Lower leg skin (tissue), 3 donors: ENCODE results near the gene NPAS2.

Experiments used
- POLR2A ChIP-seq, 2 donors: fragments of 450-650 bp; IDR thresholded peaks; one replicate each; pipeline ENCODE4 v1.6.1; 2016 to 2017; ENCODE audit warnings: antibody characterized with exemption in 2 of 2, mild to moderate bottlenecking in 1 of 2, moderate library complexity in 1 of 2
- TF ChIP-seq, protein P1 (sequence below), 3 donors: fragments of 450-650 bp; IDR thresholded peaks; one replicate each; pipeline ENCODE4 v1.5.1; 2016; ENCODE audit warnings: antibody characterized with exemption in 3 of 3, mild to moderate bottlenecking in 3 of 3, moderate library complexity in 2 of 3

DNA sequence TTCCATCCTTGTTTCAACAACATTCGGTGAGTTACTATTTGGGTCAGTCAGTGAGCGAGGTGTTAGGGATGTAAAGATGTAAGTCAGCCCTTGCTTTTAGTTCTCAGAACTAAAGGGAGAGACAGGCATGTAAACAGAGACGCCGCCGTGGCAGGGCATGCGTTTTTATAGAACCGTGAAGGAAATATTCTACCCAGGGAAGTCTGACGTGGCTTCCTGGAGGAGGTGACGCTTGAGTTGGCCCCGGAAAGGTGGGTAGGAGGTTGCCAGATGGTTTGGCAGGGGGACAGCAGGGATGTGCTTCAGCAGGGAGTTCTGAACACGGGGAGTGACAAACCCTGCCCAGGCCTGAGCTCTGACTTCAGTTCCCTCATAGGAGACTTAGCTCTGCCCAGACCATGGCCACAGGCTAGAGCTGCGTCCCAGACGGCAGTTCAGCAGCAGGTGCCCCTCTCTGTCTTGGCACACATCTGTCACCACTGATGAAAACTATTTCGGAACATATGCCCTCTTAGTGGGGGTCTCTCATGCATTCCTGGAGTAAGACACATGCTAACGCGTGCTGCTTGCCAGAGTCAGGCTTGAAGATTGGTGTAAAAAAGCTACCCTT lies 158.7 kb downstream of the NPAS2 start:
- no peak for TF ChIP-seq POLR2A (IDR thresholded peaks at IDR 0.05)
- TF ChIP-seq, protein P1, sequence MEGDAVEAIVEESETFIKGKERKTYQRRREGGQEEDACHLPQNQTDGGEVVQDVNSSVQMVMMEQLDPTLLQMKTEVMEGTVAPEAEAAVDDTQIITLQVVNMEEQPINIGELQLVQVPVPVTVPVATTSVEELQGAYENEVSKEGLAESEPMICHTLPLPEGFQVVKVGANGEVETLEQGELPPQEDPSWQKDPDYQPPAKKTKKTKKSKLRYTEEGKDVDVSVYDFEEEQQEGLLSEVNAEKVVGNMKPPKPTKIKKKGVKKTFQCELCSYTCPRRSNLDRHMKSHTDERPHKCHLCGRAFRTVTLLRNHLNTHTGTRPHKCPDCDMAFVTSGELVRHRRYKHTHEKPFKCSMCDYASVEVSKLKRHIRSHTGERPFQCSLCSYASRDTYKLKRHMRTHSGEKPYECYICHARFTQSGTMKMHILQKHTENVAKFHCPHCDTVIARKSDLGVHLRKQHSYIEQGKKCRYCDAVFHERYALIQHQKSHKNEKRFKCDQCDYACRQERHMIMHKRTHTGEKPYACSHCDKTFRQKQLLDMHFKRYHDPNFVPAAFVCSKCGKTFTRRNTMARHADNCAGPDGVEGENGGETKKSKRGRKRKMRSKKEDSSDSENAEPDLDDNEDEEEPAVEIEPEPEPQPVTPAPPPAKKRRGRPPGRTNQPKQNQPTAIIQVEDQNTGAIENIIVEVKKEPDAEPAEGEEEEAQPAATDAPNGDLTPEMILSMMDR (IDR thresholded peaks at IDR 0.05) = no peak
